ENCODE measurements around the gene TMEM271.
A peak's percentile ranks its signal among the peaks of the same experiment; 100 is the strongest.
"Not testable (repeated sequence)": the region's sequence is repeated elsewhere in the genome, so short reads cannot be mapped to it uniquely, and the experiment has no call there.

The TMEM271 gene

GRCh38 chr4:578451-579443 lies 2.7 kb upstream of the TMEM271 start:
- no peak for DNase-seq

DNA sequence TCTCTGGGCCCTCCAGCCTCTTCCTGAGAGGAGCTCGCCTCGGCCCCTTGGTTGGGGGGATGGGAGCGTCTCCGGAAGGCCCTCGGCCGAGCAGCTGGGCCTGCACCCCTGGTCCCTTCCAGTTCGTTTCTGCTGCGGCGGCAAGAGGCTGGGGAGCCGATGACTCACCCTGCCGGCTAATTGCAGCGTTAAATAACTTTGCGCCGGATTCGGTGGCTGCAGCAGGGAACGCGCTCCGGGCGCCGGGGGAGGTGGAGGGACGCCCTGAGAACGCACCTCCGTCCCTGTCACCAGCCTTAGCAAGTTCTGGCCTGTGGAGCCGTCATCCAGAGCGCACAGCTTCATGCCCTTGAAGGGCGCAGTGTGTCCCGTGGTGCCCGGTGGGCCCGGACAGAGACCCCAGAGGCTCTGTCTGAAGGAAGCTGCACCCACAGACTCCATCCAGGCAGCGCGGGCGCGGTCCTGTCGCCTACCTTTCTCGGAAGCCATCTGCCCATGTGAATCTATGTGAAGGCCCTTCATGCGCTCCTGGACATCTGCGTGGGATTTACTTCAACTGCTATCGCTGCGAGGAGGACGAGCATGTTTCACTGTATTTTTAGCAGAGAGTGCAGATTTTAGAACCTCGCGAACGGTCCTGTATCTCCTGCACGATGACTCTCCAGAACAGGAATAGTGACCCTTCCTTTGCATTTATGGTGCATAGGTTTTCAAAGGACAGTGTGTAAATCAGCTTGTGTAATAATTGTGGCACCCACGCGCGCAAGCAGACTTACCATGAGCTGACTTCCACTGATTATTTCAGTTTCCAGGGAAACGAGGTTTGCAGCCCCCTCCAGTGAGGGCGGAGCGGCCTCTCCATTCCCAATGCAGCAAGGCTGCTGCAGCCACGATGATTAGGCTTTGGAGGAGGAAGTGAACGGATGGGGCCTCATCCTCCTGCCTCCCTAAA lies 1.7 kb upstream of the TMEM271 start:
- DNase-seq = no peak

GRCh38 chr4:576991-577498 lies 950 bp upstream of the TMEM271 start:
- DNase-seq = no peak

- peak; percentile 25 for DNase-seq
These were observed 584 bp downstream of the TMEM271 start for GRCh38 chr4:575281-576141.

GRCh38 chr4:574346-575161 lies 1.5 kb downstream of the TMEM271 start:
- no peak for DNase-seq

DNA sequence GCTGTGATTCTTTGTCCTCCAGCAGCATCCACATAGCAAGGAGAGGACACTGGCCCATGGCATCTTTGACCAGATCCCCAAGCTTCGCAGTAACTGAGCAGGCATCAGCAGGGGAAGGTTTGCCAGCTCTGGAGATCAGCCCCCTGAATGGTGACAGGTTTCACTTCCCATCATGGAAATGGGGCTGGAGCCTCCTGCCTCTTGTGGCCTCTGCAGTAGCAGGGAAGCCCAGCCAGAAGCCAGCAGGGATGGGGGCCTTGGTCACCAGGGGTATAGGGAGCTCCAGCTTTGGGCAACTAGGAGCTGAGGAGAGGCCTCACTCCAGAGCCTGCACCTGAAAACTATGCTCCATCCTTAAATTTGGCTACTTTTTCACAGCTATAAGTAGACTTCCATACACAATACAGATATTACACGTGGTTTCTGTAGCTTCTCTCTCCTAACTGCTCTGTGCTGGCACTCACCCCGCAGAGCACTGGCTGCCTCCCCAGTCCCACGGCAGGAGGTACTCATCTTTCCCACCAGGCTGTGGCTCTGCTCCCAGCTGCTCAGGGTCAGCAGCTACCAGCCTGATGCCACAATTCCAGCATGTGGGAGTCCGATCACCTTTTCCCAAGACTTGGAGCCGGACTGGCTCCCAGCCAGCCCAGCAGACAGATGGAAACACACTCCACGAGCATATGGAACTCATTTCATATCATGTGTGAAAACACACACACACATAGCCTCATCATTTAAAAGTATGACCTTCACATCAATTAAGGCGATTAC lies 2.8 kb downstream of the TMEM271 start:
- no peak for DNase-seq

GRCh38 chr4:572594-572993 lies 3.5 kb downstream of the TMEM271 start:
- no peak for DNase-seq

DNA sequence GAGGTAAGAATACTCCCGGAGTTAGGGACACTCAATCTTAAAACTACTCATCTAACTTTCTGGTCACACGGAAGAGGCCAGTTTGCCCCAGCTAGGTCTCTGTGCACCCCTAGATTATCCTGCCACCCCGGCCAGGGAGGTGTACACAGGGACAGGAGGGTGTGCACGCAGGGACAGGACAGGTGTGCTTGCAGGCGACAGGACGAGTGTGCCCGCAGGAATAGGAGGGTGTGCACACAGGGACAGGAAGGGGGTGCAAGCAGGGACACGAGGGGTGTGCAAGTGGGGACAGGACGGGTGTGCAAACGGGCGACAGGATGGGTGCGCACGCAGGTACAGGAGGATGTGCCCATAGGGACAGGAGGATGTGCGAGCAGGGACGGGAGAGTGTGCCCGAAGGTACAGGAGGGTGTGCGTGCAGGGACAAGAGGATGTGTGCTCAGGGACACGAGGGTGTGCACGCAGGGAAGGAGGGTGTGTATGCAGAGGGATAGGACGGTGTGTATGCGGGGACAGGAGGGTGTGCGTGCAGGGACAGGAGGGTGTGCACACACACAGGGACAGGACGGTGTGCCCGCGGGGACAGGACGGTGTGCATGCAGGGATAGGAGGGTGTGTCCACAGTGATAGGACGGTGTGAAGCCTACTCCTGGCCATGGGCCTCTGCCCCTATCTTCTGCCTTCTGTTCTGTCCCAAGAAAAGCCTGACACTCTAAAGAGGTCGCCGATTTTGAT lies 4.1 kb downstream of the TMEM271 start:
- DNase-seq = no peak

DNA sequence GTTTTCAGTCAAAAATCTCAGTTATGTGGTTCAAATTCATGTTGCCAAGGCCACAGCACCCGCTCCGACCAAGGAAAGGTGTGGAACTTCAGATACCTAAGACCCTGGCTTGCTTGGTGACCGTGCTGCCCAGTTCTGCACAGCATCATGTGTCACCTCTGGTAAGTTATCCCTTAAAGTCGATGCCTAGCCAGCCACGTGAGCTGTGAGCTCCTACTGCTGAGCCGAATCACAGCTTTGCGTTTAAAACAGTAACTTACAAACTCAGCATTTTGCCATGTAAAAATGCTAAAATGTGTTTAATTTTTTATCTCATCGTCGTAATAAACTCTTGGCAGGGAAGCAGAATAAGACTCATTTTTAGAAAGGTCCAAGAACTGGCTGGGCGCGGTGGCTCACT lies 5.3 kb downstream of the TMEM271 start:
- DNase-seq = no peak

DNA sequence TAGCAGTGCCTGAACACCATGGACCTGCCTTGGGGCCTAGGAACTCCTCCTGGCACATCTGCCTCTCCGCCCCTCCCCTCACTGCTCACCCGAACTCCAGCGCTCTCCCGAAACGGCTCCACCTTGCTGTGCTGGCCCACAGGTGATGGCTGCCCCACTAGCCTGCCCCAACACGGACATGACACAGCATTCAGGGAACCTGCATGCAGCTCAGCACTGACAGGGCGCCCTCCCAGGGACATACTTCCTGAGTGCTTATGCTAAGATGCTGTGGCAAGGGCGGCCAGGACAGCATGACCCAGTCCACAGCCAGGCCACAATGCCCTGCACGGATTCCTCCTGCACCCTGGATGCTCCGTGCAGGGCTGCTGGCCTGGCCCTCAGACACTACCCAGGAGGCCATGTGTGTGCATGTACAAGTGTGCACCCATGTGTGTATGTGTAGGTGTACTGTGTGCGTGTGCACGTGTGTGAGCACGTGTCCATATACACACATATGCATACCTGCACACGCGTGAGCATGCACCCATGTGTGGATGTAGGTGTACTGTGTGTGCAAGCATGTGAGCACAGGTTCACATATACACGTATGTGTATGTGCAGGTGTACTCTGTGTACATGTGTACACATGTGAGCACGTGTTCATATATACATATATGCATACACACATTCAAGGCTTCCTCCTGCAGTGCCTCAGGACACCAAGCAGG lies 6.0 kb downstream of the TMEM271 start:
- DNase-seq = no peak

- DNase-seq = no peak
These were observed 7.1 kb downstream of the TMEM271 start for GRCh38 chr4:568962-569361.

DNA sequence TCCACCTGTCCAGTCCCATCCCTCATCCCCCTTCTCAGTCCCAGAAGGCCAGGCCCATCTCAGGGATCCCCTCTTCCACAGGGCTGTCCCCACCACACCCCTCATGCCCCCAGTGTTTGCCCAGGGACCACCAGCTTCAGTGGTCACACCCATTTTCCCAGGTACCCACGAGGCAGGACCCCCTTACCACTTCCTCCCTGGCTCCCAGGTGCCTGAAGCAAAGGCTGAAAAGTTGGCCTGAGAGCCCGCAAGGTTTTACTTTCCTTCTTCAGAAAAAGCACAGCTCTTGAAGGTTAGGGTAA lies 7.8 kb downstream of the TMEM271 start:
- DNase-seq = no peak

GRCh38 chr4:567457-568350 lies 8.4 kb downstream of the TMEM271 start:
- DNase-seq = no peak

DNA sequence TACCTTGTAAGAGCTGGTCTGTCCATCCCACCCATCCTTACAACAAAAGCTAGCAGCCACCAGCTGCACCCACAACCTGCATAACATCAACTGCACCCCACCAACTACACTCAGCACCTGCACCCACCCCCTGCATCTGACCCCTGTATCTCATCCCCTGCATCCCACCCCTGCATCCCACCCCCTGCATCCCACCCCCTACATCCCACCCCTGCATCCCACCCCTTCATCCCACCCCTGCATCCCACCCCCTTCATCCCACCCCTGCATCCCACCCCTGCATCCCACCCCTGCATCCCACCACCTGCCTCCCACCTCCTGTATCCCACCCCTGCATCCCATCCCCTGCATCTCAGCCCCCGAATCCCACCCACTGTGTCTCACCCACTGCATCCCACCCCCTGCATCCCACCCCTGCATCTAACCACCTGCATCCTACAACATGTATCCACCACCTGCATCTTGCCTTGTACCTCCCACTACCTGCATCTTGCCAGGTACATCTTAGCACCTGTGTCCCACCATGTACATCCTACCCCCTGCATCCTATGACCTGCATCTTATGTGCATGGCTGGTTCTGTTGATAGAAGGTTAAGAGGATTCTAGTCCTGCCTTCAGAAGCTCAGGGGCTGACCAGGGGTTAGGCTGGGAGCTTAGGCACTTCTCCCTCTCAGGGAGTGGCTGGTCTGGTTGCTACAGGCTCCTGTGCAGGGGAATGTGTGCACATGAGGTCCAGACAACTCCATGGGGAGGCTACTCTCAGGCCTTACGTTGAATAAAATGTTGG lies 9.4 kb downstream of the TMEM271 start:
- no peak for DNase-seq

DNA sequence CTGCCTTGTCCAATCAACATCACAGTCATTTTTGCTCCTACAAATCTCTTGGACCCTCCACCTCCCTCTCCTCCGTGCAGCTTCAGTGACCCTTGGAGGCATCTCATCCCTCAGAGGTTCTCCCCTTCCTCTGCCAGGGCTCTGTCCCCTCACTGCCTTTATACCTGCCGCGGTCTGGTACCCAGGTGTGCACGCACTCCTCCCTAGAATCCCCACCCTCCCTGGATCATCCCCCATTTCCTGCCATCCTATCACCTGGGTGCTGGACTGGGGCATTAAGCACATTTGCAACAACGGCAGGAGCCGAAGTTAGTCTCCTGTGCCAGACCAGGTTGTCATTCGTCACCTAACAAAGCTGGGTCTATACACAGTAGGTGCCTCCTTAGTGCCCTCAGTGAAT lies 10.1 kb downstream of the TMEM271 start:
- DNase-seq = no peak

DNA sequence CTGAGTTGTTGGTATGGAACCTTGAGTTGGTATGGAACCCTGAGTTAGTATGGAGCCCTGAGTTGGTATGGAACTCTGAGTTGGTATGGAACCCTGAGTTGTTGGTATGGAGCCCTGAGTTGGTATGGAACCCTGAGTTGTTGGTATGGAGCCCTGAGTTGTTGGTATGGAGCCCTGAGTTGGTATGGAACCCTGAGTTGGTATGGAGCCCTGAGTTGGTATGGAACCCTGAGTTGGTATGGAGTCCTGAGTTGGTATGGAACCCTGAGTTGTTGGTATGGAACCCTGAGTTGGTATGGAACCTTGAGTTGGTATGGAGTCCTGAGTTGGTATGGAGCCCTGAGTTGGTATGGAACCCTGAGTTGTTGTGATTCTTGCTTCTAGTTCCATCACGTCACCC lies 10.5 kb downstream of the TMEM271 start:
- not testable (repeated sequence) for DNase-seq

GRCh38 chr4:562458-562857 lies 13.6 kb downstream of the TMEM271 start:
- not testable (repeated sequence) for DNase-seq

DNA sequence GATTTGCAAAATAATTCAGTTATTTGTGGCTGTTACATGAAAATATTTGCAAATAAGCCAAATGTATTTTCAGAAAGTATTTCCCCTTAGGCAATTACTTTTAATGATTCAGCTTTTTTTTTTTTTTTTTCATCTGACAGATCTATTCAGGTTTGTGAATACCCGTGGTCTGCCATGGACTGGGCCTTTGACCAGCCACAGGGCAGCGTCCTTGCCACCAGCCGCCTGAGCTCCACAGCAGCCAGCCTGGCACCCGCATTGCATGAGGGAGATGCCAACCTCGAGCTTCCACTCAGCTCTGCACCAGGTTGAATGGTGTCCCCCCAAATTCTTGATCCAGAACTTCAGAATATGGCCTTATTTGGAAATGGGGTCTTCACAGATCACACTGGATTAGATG lies 14.7 kb downstream of the TMEM271 start:
- DNase-seq = no peak
